ENCODE data around the gene PRDX2. TPM values are rescaled to one million over a fixed set of nuclear protein-coding genes. Genes with fewer than 3 reads are reported as not detected.
"Not testable (repeated sequence)": the region's sequence is repeated elsewhere in the genome, so short reads cannot be mapped to it uniquely, and the experiment has no call there.

PRDX2 gene
- total RNA-seq, 1 experiment from 2014 or later = 55.9 TPM

DNA sequence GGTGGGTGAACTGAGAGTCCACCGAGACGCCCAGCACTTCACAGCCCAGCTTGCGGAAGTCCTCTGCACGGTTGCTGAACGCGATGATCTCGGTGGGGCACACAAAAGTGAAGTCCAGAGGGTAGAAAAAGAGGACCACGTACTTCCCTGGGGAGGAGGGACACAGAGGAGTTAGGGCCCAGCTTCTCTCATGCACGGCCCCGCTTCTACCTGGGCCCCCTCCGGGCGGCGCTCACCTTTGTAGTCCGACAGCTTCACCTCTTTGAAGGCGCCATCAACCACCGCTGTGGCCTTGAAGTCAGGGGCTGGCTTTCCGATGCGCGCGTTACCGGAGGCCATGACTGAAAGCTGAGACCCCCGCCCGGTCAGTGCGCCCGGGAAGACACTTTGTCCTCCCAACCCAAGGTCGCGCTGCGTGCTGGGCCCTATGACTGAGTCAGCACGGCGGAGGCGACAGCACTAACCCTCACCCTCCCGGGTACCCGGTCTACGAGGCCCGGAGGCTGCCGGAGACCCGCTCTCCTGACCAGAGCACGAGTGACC, 606 bp downstream of the PRDX2 start:
- Histone ChIP-seq H3K4me1 (peaks cover 5% of the 10 kb centered on the region; the same call in 1 of the 2 replicates), H3K27ac (no peak overlapping the region), H3K36me3 (no peaks in the 10 kb centered on the region), H3K27me3 (peaks cover 18% of the 10 kb centered on the region), H3K9me3 (replicated peaks) (no peaks in the 10 kb centered on the region), H3K4me3 (peak overlapping the region; percentile 51)
- no peak for DNase-seq

DNA sequence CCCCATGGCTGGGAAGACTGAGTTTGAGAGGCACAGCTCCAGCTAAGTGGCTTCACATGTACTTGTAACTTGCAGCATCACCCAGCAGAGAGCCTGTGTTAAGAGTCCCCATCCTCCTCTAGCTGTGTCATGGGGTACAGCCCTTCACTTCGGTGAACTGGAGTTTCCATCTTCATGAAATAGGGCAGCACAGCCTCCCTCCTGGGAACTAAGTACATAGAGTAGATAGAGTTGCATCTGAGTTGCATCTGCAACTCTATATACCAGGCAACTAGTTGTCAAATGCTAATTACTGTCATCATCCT, 1.2 kb downstream of the PRDX2 start:
- no peak overlapping the region for H3K4me3 ChIP-seq
- peaks cover 5% of the 10 kb centered on the region; the same call in 1 of the 2 replicates for H3K4me1 ChIP-seq
- H3K36me3 ChIP-seq = no peaks in the 10 kb centered on the region
- no peaks in the 10 kb centered on the region for H3K9me3 ChIP-seq (replicated peaks)
- peaks cover 18% of the 10 kb centered on the region for H3K27me3 ChIP-seq
- H3K27ac ChIP-seq = no peak overlapping the region
- no peak for DNase-seq

DNA sequence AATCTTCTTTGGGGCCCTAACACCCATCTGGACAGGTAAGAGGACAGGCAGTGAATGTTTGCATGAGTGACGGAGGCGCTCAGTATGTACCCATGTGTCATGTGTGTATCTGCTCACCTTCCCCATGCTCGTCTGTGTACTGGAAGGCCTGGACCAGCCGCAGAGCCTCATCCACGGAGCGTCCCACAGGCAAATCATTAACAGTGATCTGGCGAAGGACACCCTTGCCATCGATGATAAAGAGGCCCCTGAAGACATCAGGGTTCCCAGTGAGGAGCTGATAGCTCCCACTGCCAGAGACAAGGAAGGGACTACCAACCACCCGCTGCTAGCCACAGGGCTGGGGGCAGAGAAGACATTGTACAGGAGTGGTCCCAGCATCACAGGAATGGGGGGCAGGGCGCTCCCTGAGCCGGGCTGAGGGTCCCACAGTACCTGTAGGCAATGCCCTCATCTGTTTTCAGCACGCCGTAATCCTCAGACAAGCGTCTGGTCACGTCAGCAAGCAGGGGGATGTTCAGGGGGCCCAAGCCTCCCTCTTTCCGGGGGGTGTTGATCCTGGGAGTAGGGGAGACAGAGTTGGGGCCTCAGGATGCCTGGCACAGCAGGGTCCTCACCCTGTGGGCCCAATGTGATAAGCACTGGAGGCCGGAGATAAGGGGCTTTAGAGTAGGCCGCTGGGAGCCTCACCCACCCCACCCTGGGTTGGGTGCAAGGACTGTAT, 1.7 kb downstream of the PRDX2 start:
- no peak overlapping the region for H3K4me3 ChIP-seq
- H3K4me1 ChIP-seq = peaks cover 5% of the 10 kb centered on the region; the same call in 1 of the 2 replicates
- no peaks in the 10 kb centered on the region for H3K36me3 ChIP-seq
- H3K27me3 ChIP-seq = peaks cover 18% of the 10 kb centered on the region
- H3K27ac ChIP-seq = no peak overlapping the region
- no peak for DNase-seq
- no peaks in the 10 kb centered on the region for H3K9me3 ChIP-seq (replicated peaks)

DNA sequence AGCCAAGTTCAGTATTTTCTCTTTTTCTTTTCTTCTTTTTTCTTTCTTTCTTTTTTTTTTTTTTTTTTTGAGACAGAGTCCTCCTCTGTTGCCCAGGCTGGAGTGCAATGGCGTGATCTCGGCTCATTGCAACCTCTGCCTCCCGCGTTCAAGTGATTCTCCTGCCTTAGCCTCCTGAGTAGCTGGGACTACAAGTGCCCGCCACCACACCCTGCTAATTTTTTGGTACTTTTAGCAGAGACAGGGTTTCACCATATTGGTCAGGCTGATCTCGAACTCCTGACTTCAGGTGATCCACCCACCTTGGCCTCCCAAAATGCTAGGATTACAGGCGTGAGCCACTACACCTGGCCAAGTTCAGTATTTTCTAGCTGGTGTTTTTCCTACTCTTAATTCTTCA, 4.0 kb downstream of the PRDX2 start:
- not testable (repeated sequence) for DNase-seq

DNA sequence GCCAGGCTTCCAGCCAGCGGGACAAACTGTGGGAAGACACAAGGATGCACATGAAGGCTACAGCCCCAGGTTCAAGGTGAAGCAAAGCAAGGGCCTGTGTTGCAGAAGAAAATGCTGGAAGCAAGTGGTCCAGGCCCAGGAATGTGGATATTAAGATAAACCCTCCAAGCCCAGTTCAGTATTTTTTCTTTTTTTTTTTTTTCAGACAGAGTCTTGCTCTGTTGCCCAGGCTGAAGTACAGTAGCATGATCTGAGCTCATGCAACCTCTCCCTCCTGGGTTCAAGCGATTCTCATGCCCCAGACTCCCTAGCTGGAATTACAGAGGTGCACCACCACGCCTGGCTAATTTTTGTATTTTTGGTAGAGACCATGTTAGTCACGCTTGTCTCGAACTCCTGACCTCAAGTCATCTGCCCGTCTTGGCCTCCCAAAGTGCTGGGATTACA, 4.4 kb downstream of the PRDX2 start:
- Histone ChIP-seq H3K36me3 (no peaks in the 10 kb centered on the region), H3K27ac (no peak overlapping the region), H3K4me1 (peaks cover 2% of the 10 kb centered on the region; the same call in 1 of the 2 replicates), H3K4me3 (no peak overlapping the region), H3K27me3 (peaks cover 10% of the 10 kb centered on the region), H3K9me3 (replicated peaks) (no peaks in the 10 kb centered on the region)
- no peak for DNase-seq

More for the DNA sequence above, 4.0 kb downstream of the PRDX2 start:
- not testable (repeated sequence) for H3K27ac ChIP-seq; H3K36me3 ChIP-seq; H3K4me3 ChIP-seq; H3K4me1 ChIP-seq; H3K9me3 ChIP-seq (replicated peaks)
- peaks cover 14% of the 10 kb centered on the region for H3K27me3 ChIP-seq

DNA sequence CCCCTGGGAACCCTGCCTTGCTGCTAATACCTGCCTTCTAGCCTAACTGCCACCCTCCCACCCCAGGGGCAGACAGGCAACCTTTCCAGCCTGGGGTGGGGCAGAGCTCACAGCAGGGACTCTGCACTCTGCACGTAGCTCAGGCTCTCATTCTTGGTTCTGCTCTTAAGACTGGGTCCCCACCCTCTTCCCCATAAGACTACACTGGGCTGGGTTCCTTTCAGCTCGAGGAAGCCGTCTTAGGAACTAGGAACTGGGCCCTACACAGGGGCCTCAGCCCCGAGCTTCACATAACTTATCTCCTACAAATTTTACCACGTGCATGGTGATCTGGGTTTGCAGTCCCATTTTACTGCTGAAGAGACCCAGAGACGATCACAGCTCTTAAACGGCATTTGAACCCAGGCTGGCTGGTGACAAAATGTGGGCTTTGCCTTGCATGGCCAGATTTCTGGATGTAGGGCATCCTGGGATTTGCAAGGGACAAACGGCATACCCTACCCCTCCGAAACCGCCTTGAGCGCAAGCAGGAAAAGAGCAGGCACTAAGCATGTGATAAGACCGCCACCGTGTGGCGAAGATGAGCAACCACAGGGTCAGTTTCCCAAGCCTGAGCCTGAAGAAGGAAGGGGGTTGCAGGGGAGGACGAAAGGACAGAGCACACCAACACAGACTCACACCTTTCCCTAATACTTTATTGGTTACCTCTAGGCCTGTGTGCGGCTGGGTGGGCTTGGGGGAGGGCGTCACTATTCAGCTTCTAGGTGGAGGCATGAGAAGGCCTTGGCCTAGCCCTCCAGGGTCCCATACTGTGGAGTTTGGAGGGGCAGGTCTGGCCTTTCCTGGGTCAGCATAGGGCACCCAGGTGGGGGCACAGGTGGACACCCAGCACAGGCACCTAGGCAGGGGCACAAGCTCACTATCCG, 5.2 kb downstream of the PRDX2 start:
- DNase-seq = peak; percentile 88 to 96
- no peak overlapping the region for H3K27ac ChIP-seq
- H3K4me3 ChIP-seq = no peak overlapping the region
- H3K9me3 ChIP-seq (replicated peaks) = no peaks in the 10 kb centered on the region
- H3K4me1 ChIP-seq = no peaks in the 10 kb centered on the region; the same call in 1 of the 2 replicates
- H3K27me3 ChIP-seq = peaks cover 3% of the 10 kb centered on the region; the same call in 1 of the 2 replicates
- no peaks in the 10 kb centered on the region for H3K36me3 ChIP-seq

DNA sequence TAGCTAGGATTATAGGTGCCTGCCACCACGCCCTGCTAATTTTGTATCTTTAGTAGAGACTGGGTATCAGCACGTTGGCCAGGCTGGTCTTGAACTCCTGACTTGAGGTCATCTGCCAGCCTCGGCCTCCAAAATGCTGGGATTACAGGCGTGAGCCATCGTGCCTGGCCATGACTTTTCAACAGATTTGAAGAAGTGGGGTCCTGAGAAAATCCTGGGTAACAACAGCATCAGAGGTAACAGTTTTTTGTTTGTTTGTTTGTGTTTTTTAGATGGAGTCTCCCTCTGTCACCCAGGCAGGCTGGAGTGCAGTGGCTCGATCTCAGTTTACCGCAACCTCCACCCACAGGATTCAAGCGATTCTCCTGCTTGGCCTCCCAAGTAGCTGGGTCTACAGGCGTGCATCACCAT, 6.6 kb downstream of the PRDX2 start:
- no peaks in the 10 kb centered on the region for H3K27me3 ChIP-seq
- H3K4me3 ChIP-seq = no peak overlapping the region
- no peak for DNase-seq
- no peak overlapping the region for H3K27ac ChIP-seq
- no peaks in the 10 kb centered on the region for H3K9me3 ChIP-seq (replicated peaks)
- H3K4me1 ChIP-seq = peaks cover 9% of the 10 kb centered on the region
- H3K36me3 ChIP-seq = no peaks in the 10 kb centered on the region

DNA sequence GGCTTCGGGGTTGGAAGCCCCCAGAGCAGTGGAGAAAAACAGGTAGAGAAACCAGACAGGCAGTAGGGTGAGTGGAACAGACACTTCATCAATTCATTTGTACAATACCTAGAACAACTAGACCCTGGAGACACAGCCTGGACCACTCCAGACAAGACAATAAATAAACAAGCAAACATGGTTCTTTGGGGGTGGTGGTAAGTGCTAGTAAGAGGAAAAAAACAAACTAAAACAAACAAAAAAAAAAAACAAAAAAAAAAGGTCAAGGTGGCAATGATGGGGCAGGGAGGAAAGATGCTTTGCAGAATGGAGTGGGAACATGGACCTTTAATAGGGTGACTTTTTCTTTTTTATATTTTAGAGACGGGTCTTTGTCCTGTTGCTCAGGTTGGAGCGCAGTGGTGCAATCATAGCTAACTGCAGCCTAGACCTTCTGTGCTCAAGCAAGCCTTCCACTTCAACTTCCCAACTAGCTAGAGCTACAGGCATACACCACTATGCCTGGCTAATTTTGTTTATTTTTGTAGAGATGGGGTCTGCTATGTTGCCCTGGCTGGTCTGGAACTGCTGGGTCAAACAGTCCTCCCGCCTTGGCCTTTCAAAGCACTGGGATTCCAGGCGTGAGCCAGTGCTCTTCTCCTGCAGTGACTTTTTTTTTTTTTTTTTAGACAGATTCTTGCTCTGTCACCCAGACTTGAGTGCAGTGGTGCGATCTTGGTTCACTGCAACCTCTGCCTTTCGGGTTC, 7.2 kb downstream of the PRDX2 start:
- H3K4me3 ChIP-seq = peak overlapping the region; percentile 80
- peak overlapping the region; percentile 60; the same call in 1 of the 2 replicates for H3K27ac ChIP-seq
- no peaks in the 10 kb centered on the region for H3K27me3 ChIP-seq
- peaks cover 9% of the 10 kb centered on the region for H3K4me1 ChIP-seq
- no peaks in the 10 kb centered on the region for H3K36me3 ChIP-seq
- DNase-seq = no peak
- H3K9me3 ChIP-seq (replicated peaks) = no peaks in the 10 kb centered on the region

DNA sequence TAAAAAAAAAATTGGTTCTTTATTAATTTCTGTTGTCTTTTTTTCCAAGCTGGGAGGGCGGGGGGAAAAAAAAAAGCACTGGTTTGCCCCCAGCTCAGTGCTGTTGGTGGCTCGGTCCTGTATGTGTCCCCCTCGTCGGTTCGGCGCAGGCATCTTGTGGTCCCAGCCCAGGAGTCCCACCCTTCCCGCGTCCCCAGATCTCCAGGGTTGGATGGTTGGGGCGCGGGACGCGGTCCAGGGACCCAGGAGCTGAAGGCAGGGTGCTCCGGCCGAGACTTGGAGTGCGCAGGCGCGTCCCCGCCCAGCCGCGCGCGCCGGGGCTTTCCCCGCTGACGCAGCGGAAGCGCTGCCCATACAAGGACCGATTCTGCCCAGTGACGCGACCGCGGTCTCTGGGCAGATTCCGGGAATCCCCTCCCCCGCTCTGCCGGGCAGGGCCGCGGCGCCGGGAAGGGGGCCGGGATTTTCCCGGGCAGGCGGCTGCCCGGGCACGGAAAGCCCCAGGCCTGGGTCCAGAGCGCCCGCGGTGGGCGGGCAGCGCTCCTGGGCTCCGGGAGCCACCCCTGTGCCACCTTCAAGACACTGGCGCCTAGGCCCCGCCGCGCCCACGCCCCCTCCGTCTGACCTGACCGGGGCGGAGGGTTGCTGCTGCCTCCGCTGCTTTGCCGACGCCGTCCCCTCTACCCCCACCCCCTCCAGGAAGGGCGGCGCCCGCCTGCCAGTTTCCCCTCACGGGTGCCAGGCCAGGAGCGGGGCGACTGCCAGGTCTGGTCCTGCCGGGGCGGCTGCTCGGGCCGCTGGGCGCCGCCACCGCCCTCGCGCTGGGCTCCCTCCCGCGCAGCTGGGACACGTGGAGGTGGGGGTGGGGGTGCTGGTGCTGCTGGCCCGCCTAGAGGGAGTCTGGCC, 8.1 kb downstream of the PRDX2 start:
- Histone ChIP-seq H3K27ac (peak overlapping the region; percentile 60), H3K4me1 (peaks cover 16% of the 10 kb centered on the region), H3K36me3 (no peaks in the 10 kb centered on the region), H3K9me3 (replicated peaks) (no peaks in the 10 kb centered on the region), H3K4me3 (peak overlapping the region; percentile 80), H3K27me3 (no peaks in the 10 kb centered on the region)
- peak; percentile 93 to 98 for DNase-seq

DNA sequence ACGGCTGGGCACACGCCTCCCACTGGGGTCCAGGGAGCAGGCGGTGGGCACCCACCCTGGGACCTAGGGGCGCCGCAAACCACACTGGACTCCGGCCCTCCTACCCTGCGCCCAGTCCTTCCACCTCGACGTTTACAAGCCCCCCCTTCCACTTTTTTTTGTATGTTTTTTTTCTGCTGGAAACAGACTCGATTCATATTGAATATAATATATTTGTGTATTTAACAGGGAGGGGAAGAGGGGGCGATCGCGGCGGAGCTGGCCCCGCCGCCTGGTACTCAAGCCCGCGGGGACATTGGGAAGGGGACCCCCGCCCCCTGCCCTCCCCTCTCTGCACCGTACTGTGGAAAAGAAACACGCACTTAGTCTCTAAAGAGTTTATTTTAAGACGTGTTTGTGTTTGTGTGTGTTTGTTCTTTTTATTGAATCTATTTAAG, 8.7 kb downstream of the PRDX2 start:
- Histone ChIP-seq H3K4me3 (peak overlapping the region; percentile 80), H3K36me3 (no peaks in the 10 kb centered on the region), H3K27me3 (no peaks in the 10 kb centered on the region), H3K9me3 (replicated peaks) (no peaks in the 10 kb centered on the region), H3K4me1 (peaks cover 23% of the 10 kb centered on the region), H3K27ac (peak overlapping the region; percentile 18; the same call in 1 of the 2 replicates)
- DNase-seq = no peak

DNA sequence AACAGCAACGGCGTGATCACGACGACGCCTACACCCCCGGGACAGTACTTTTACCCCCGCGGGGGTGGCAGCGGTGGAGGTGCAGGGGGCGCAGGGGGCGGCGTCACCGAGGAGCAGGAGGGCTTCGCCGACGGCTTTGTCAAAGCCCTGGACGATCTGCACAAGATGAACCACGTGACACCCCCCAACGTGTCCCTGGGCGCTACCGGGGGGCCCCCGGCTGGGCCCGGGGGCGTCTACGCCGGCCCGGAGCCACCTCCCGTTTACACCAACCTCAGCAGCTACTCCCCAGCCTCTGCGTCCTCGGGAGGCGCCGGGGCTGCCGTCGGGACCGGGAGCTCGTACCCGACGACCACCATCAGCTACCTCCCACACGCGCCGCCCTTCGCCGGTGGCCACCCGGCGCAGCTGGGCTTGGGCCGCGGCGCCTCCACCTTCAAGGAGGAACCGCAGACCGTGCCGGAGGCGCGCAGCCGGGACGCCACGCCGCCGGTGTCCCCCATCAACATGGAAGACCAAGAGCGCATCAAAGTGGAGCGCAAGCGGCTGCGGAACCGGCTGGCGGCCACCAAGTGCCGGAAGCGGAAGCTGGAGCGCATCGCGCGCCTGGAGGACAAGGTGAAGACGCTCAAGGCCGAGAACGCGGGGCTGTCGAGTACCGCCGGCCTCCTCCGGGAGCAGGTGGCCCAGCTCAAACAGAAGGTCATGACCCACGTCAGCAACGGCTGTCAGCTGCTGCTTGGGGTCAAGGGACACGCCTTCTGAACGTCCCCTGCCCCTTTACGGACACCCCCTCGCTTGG, 9.3 kb downstream of the PRDX2 start:
- Histone ChIP-seq H3K4me1 (peaks cover 24% of the 10 kb centered on the region), H3K9me3 (replicated peaks) (no peaks in the 10 kb centered on the region), H3K4me3 (peak overlapping the region; percentile 80), H3K27me3 (no peaks in the 10 kb centered on the region), H3K36me3 (no peaks in the 10 kb centered on the region), H3K27ac (peak overlapping the region; percentile 18; the same call in 1 of the 2 replicates)
- DNase-seq = peak; percentile 83 to 85

DNA sequence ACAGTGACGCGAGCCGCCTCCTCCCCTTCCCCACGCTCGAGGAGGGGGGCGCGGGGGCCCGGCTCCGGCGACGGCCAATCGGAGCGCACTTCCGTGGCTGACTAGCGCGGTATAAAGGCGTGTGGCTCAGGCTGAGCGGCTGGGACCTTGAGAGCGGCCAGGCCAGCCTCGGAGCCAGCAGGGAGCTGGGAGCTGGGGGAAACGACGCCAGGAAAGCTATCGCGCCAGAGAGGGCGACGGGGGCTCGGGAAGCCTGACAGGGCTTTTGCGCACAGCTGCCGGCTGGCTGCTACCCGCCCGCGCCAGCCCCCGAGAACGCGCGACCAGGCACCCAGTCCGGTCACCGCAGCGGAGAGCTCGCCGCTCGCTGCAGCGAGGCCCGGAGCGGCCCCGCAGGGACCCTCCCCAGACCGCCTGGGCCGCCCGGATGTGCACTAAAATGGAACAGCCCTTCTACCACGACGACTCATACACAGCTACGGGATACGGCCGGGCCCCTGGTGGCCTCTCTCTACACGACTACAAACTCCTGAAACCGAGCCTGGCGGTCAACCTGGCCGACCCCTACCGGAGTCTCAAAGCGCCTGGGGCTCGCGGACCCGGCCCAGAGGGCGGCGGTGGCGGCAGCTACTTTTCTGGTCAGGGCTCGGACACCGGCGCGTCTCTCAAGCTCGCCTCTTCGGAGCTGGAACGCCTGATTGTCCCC, 10.1 kb downstream of the PRDX2 start, which contains the start of gene JUNB:
Gene JUNB (plus strand): TSS at position 142 of the 706 bp plus-strand sequence. CDS start 286 bp downstream, at position 428.
- Histone ChIP-seq H3K9me3 (replicated peaks) (no peaks in the 10 kb centered on the region), H3K36me3 (no peaks in the 10 kb centered on the region), H3K27me3 (no peaks in the 10 kb centered on the region), H3K27ac (peak within 1 kb of the TSS; percentile 20), H3K4me1 (peaks cover 24% of the 10 kb centered on the region), H3K4me3 (peak within 1 kb of the TSS; percentile 80)
- DNase-seq = peak; percentile 98 to 99
